GM21367 (cell line): ENCODE results near the gene GALNT17.
"Not testable (repeated sequence)": the region's sequence is repeated elsewhere in the genome, so short reads cannot be mapped to it uniquely, and the experiment has no call there.

Experiments
- ATAC-seq: cut with Tn5 transposase; IDR thresholded peaks from one replicate; pipeline ENCODE4 v1.9.1; 2021; ENCODE audit not compliant: unreplicated experiment

The GALNT17 gene

GRCh38 chr7:71613313-71613712 lies 481.4 kb downstream of the GALNT17 start:
- ATAC-seq = no peak

- ATAC-seq = no peak
Observed at GRCh38 chr7:71615017-71615416, 483.1 kb downstream of the GALNT17 start.

GRCh38 chr7:71616217-71616616 lies 484.3 kb downstream of the GALNT17 start:
- ATAC-seq = no peak

- ATAC-seq = no peak
Observed at GRCh38 chr7:71618278-71618677, 486.3 kb downstream of the GALNT17 start.

GRCh38 chr7:71625545-71625944 lies 493.6 kb downstream of the GALNT17 start:
- ATAC-seq = no peak

GRCh38 chr7:71626206-71626605 lies 494.3 kb downstream of the GALNT17 start:
- ATAC-seq = no peak

- no peak for ATAC-seq
Observed at GRCh38 chr7:71627651-71628050, 495.7 kb downstream of the GALNT17 start.

- ATAC-seq = no peak
Observed at GRCh38 chr7:71630516-71630915, 498.6 kb downstream of the GALNT17 start.

GRCh38 chr7:71633551-71634008 lies 501.6 kb downstream of the GALNT17 start:
- ATAC-seq = no peak

GRCh38 chr7:71635849-71636248 lies 503.9 kb downstream of the GALNT17 start:
- not testable (repeated sequence) for ATAC-seq

- ATAC-seq = no peak
Observed at GRCh38 chr7:71636329-71636728, 504.4 kb downstream of the GALNT17 start.

- ATAC-seq = no peak
Observed at GRCh38 chr7:71637578-71637977, 505.6 kb downstream of the GALNT17 start.

GRCh38 chr7:71638108-71638507 lies 506.2 kb downstream of the GALNT17 start:
- ATAC-seq = no peak

GRCh38 chr7:71639382-71640085 lies 507.6 kb downstream of the GALNT17 start:
- ATAC-seq = no peak

- not testable (repeated sequence) for ATAC-seq
Observed at GRCh38 chr7:71643031-71643430, 511.1 kb downstream of the GALNT17 start.

- ATAC-seq = no peak
Observed at GRCh38 chr7:71645836-71646235, 513.9 kb downstream of the GALNT17 start.

GRCh38 chr7:71649812-71650211 lies 517.9 kb downstream of the GALNT17 start:
- ATAC-seq = no peak

- ATAC-seq = no peak
Observed at GRCh38 chr7:71650653-71651337, 518.9 kb downstream of the GALNT17 start.

- ATAC-seq = no peak
Observed at GRCh38 chr7:71652510-71652909, 520.6 kb downstream of the GALNT17 start.

- no peak for ATAC-seq
Observed at GRCh38 chr7:71657386-71657785, 525.4 kb downstream of the GALNT17 start.

- no peak for ATAC-seq
Observed at GRCh38 chr7:71659622-71660021, 527.7 kb downstream of the GALNT17 start.

GRCh38 chr7:71661671-71662224 lies 529.8 kb downstream of the GALNT17 start:
- ATAC-seq = no peak
